Measurements from ENCODE around the gene FLNA.
"Not testable (repeated sequence)": the region's sequence is repeated elsewhere in the genome, so short reads cannot be mapped to it uniquely, and the experiment has no call there.

The FLNA gene

DNA sequence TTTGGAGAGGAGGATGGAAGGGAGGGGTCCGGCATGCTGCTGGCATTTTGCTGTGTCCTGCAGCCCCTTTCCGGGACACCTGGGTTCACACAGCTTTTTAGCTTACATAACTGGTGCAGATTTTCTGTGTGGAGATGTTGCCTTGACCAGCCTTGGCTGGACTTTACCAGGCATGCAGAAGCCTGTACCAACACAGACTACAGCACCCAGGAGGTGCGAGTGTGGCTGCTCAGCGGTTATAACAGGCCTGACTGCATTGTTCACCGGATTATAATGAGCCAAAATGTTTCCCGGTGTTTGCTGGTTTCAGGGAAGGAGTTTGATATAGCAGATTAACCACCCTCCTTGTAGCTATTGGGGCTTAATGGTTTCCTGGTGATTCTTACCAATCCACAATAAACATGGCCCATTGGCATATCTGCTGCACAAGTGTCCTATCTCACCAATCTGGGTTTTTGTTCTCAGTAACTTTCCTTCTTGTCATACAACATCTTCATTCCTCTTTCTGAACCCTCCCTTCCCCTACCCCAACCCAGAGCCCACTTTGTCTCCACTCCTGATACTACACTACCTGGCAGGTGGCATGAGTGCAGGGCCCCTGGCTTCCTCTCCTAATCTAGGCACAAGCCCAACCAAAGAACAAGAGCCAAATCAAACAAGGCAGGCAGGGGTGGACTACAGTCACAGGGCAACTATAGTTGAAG, 27.6 kb upstream of the FLNA start:
- Histone ChIP-seq H3K9me3 (no peaks in the 10 kb centered on the region), H3K27me3 (no peaks in the 10 kb centered on the region), H3K27ac (peak overlapping the region; percentile 55), H3K36me3 (peaks cover 49% of the 10 kb centered on the region), H3K4me1 (ENCODE audit: control insufficient read depth in 1 of 2, insufficient read depth in 1 of 2, low read depth in 1 of 2, low read length in 1 of 2) (peaks cover 13 to 18% of the 10 kb centered on the region in 2 experiments), H3K4me3 (ENCODE audit: low read depth in 1 of 2, low read length in 1 of 2) (no peak overlapping the region)
- TF ChIP-seq, protein P1, sequence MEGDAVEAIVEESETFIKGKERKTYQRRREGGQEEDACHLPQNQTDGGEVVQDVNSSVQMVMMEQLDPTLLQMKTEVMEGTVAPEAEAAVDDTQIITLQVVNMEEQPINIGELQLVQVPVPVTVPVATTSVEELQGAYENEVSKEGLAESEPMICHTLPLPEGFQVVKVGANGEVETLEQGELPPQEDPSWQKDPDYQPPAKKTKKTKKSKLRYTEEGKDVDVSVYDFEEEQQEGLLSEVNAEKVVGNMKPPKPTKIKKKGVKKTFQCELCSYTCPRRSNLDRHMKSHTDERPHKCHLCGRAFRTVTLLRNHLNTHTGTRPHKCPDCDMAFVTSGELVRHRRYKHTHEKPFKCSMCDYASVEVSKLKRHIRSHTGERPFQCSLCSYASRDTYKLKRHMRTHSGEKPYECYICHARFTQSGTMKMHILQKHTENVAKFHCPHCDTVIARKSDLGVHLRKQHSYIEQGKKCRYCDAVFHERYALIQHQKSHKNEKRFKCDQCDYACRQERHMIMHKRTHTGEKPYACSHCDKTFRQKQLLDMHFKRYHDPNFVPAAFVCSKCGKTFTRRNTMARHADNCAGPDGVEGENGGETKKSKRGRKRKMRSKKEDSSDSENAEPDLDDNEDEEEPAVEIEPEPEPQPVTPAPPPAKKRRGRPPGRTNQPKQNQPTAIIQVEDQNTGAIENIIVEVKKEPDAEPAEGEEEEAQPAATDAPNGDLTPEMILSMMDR (IDR thresholded peaks at IDR 0.05): no peak

- no peaks in the 10 kb centered on the region for H3K27me3 ChIP-seq
- peak overlapping the region; percentile 55 for H3K27ac ChIP-seq
- H3K4me3 ChIP-seq (ENCODE audit: low read depth in 1 of 2, low read length in 1 of 2): no peak overlapping the region
- no peaks in the 10 kb centered on the region for H3K9me3 ChIP-seq
- H3K4me1 ChIP-seq (ENCODE audit: control insufficient read depth in 1 of 2, insufficient read depth in 1 of 2, low read depth in 1 of 2, low read length in 1 of 2): peaks cover 16 to 21% of the 10 kb centered on the region in 2 experiments
- TF ChIP-seq, protein P1 (IDR thresholded peaks at IDR 0.05): no peak
- H3K36me3 ChIP-seq: peaks cover 49% of the 10 kb centered on the region
Observed at GRCh38 chrX:154401045-154401799, 26.8 kb upstream of the FLNA start.

- not testable (repeated sequence) for H3K4me3 ChIP-seq (ENCODE audit: low read depth in 1 of 2, low read length in 1 of 2); H3K9me3 ChIP-seq; H3K27me3 ChIP-seq
- peaks cover 48% of the 10 kb centered on the region for H3K36me3 ChIP-seq
- peak overlapping the region; percentile 55 for H3K27ac ChIP-seq
- peaks cover 16 to 21% of the 10 kb centered on the region in 2 experiments for H3K4me1 ChIP-seq (ENCODE audit: control insufficient read depth in 1 of 2, insufficient read depth in 1 of 2, low read depth in 1 of 2, low read length in 1 of 2)
Observed at GRCh38 chrX:154400369-154400817, 26.0 kb upstream of the FLNA start.

DNA sequence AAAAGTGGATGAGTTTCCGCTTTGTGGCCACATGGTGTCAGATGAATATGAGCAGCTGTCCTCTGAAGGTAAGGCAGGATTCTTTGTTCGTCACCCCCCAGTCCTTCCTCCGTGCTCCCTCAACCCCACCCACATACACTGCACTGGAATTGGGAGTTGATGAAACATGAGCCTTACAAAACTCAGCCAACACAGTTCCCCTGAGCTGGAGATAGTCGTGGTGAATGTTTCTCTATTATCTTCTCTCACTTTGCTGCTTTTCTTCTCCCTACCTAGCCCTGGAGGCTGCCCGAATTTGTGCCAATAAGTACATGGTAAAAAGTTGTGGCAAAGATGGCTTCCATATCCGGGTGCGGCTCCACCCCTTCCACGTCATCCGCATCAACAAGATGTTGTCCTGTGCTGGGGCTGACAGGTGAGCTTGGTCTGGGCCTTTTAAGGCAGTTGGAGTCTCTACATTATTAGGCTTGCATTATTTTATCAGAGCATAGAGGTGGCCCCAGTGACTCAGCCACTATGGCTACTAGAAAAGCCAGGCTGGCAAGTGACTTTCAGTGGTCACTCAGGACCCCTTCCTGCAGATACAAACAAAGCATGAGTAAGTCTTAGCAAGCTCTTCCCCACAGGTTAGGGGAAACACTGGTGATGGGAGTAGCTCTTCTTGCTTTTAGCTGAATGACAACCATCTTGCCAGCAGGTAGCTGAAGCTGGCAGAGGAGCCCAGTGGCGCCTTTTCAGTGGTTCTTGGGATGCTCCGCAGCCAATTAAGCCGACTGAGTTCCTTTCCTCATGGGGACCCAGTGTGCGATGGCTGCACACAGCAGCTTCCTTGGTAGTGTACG, 25.3 kb upstream of the FLNA start:
- Histone ChIP-seq H3K36me3 (peaks cover 42% of the 10 kb centered on the region), H3K4me3 (ENCODE audit: low read depth in 1 of 2, low read length in 1 of 2) (peak overlapping the region; percentile 70 to 78), H3K4me1 (ENCODE audit: control insufficient read depth in 1 of 2, insufficient read depth in 1 of 2, low read depth in 1 of 2, low read length in 1 of 2) (peaks cover 16 to 21% of the 10 kb centered on the region in 2 experiments), H3K27me3 (no peaks in the 10 kb centered on the region), H3K9me3 (no peaks in the 10 kb centered on the region), H3K27ac (peak overlapping the region; percentile 96)
- TF ChIP-seq, protein P1 (IDR thresholded peaks at IDR 0.05): no peak

DNA sequence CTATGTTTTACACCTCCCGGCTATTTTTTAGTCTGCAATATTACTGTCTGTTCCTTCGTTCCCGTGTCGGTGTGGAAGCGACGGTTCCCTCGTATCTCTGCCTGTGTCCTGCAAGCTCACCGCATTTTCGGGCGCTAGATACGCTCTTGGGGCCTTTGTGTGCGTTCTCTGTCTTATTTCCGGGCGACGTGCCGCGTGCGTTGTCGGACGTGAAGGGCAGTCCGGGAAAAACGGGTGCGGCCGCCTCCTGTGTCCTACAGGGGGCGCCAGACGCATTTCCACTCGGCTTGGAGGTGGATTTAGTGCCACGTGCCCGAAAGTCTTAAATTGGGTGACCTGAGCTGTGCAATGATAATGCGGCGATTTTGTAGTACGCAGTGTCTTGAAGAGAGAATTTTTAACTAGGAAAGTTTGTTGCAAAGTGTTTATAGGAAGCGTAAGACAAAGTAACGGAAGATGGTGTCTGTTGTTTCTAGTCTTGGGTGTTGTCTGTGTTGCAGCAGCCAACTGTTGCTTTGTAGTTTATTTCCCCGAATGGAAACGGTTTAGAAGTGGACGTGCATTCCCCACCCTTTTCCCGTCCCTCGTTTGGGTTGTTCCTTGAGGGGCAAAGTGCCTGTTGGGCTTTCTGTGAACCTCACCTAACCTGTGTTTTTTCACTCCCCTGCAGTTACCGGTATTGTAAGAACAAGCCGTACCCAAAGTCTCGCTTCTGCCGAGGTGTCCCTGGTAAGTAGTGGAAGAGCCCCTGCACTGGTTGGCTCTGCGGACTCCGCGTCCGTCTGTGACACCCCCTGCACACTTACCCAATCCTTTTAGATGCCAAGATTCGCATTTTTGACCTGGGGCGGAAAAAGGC, 24.5 kb upstream of the FLNA start:
- TF ChIP-seq, protein P1 (IDR thresholded peaks at IDR 0.05): peak; percentile 93
- H3K27me3 ChIP-seq: no peaks in the 10 kb centered on the region
- H3K4me1 ChIP-seq (ENCODE audit: control insufficient read depth in 1 of 2, insufficient read depth in 1 of 2, low read depth in 1 of 2, low read length in 1 of 2): peaks cover 16 to 21% of the 10 kb centered on the region in 2 experiments
- H3K27ac ChIP-seq: peak overlapping the region; percentile 96
- peaks cover 36% of the 10 kb centered on the region for H3K36me3 ChIP-seq
- H3K4me3 ChIP-seq (ENCODE audit: low read depth in 1 of 2, low read length in 1 of 2): peak overlapping the region; percentile 70 to 78
- H3K9me3 ChIP-seq: no peaks in the 10 kb centered on the region

Measured in neutrophil (primary cell).